PC-3 (cell line): Measurements from ENCODE around the gene MTMR1. TPM values are rescaled to one million over a fixed set of nuclear protein-coding genes. Genes with fewer than 3 reads are reported as not detected.

ENCODE experiments used
- ATAC-seq: fragments of 200-7000 bp; cut with Tn5 transposase; 2 replicates; pipeline ENCODE4 v1.9.1; 2020; ENCODE audit warnings: mild to moderate bottlenecking, moderate library complexity
- BruUV-seq: library from RNA; stranded (reverse); fragments of 400-500 nt; replicated peaks from 2 replicates; lab custom pipeline; 2021; lab: Mats Ljungman, UMichigan
- CTCF ChIA-PET: fragments of 300-600 bp; sonication (Branson Sonifier 250); formaldehyde crosslinking; loops from one replicate; lab custom pipeline; 2022; ENCODE audit warnings: antibody characterized with exemption; lab: Charles Lee
- POLR2A ChIA-PET: fragments of 300-600 bp; sonication (Branson Sonifier 250); formaldehyde crosslinking; loops from one replicate; lab custom pipeline; 2022; ENCODE audit warnings: antibody characterized with exemption; ENCODE audit not compliant: unreplicated experiment; lab: Charles Lee
- DNase-seq: peaks from one replicate; pipeline ENCODE4 v3.0.0-alpha.2; 2015
- H2AFZ ChIP-seq: fragments of 300-600 bp; sonication (generic); 2 replicates; pipeline ENCODE4 v1.6.0; 2016; ENCODE audit warnings: antibody characterized with exemption, low read length
- H3F3A ChIP-seq: fragments of 300-600 bp; sonication (generic); one replicate; pipeline ENCODE4 v1.6.0; 2017; ENCODE audit warnings: antibody characterized with exemption, low read length, control low read depth, mild to moderate bottlenecking; ENCODE audit not compliant: unreplicated experiment
- H3K27ac ChIP-seq: fragments of 300-600 bp; sonication (generic); 2 replicates; pipeline ENCODE4 v1.5.1; 2016; ENCODE audit warnings: mild to moderate bottlenecking, low read length
- H3K27me3 ChIP-seq: fragments of 300-600 bp; sonication (generic); 2 replicates; pipeline ENCODE4 v1.6.1; 2016; ENCODE audit warnings: low read length, mixed read lengths
- H3K36me3 ChIP-seq: fragments of 300-600 bp; sonication (generic); 2 replicates; pipeline ENCODE4 v1.6.1; 2016; ENCODE audit warnings: low read depth, mixed run types, low read length, mixed read lengths
- H3K4me1 ChIP-seq: fragments of 300-600 bp; sonication (generic); 2 replicates; pipeline ENCODE4 v1.5.1; 2016; ENCODE audit warnings: low read length; ENCODE audit not compliant: insufficient read depth
- H3K4me2 ChIP-seq: fragments of 300-600 bp; sonication (generic); 2 replicates; pipeline ENCODE4 v1.6.0; 2016; ENCODE audit warnings: low read length
- H3K4me3 ChIP-seq: fragments of 300-600 bp; sonication (generic); 2 replicates; pipeline ENCODE4 v1.5.1; 2016; ENCODE audit warnings: mild to moderate bottlenecking, low read length, mixed read lengths
- H3K79me2 ChIP-seq: fragments of 300-600 bp; sonication (generic); 2 replicates; pipeline ENCODE4 v1.6.1; 2017; ENCODE audit warnings: low read length, mixed read lengths
- H3K9ac ChIP-seq: fragments of 300-600 bp; sonication (generic); 2 replicates; pipeline ENCODE4 v1.6.0; 2016; ENCODE audit warnings: mild to moderate bottlenecking, low read length
- H3K9me2 ChIP-seq: fragments of 300-600 bp; sonication (generic); replicated peaks from 2 replicates; pipeline ENCODE4 v1.6.1; 2016; ENCODE audit warnings: mixed run types, low read length, mixed read lengths
- H3K9me3 ChIP-seq: fragments of 300-600 bp; sonication (generic); 2 replicates; pipeline ENCODE4 v1.6.1; 2016; ENCODE audit warnings: low read length, mixed read lengths
- H4K20me1 ChIP-seq: fragments of 300-600 bp; sonication (generic); 2 replicates; pipeline ENCODE4 v1.6.1; 2016; ENCODE audit warnings: low read length, mixed read lengths
- CTCF ChIP-seq: fragments of 300-600 bp; sonication (generic); conservative IDR thresholded peaks from 2 replicates; pipeline ENCODE4 v1.5.1; 2017; ENCODE audit warnings: antibody characterized with exemption, low read depth, mild to moderate bottlenecking, low read length
- EZH2 ChIP-seq: fragments of 300-600 bp; sonication (generic); IDR thresholded peaks from one replicate; pipeline ENCODE4 v1.6.1; 2017; ENCODE audit warnings: antibody characterized with exemption, mild to moderate bottlenecking, low read length; ENCODE audit not compliant: unreplicated experiment
- EZH2phosphoT487 ChIP-seq: fragments of 300-600 bp; sonication (generic); IDR thresholded peaks from 2 replicates; pipeline ENCODE4 v1.6.1; 2018; ENCODE audit warnings: mild to moderate bottlenecking, antibody characterized with exemption, low read length, borderline replicate concordance
- intact Hi-C: fragments of 100-400 bp; cut with micrococcal nuclease; formaldehyde crosslinking; loops from 2 replicates; pipeline ENCODE4 v1.9.0; 2023
- total RNA-seq: library from RNA; depleted of rRNA; stranded (reverse); fragments of >200 nt; gene quantifications from 2 replicates; pipeline ENCODE4 v1.2.3, GENCODE V29; 2014

Gene MTMR1
- total RNA-seq, 1 experiment from 2014 or later: 31.8 TPM

DNA sequence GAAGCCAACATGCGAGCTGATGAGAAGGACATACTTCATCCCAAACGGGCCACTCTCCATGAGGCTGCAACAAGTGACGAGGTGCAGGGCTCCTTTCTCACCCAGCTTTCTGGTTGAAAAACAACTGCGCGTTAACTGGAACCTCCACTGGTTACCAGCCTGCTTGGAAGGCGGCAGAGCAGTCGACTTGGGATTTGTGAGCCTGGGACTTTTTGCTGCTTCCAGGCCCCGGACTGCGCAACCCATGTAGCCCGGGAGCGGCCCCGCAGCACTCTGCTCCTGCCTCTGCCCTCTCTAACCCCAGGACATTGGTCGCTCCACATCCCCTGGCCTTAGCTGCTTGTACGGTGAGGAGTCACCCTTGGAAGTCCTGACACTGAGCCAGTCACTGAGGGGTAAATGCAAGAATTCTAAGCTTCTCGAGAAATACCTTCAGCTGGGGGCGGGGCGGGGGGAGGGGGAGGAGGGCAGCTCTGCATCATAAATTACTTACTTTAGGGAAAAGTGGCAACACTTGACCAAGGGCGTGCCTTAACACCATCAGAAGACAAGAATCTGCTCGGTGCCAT is 72.7 kb downstream of the MTMR1 start:
- ATAC-seq (no peak), DNase-seq (no peak)
- Histone ChIP-seq H3K79me2 (no peaks in the 10 kb centered on the region), H3K9me3 (no peaks in the 10 kb centered on the region), H3K9me2 (no peaks in the 10 kb centered on the region), H3F3A (no peaks in the 10 kb centered on the region), H3K4me1 (peaks cover 4% of the 10 kb centered on the region; the same call in 1 of the 2 replicates), H4K20me1 (no peaks in the 10 kb centered on the region), H2AFZ (no peak overlapping the region), H3K4me2 (no peak overlapping the region), H3K27ac (no peak overlapping the region), H3K9ac (no peak overlapping the region), H3K4me3 (no peak overlapping the region), H3K27me3 (no peaks in the 10 kb centered on the region), H3K36me3 (no peaks in the 10 kb centered on the region)
- intact Hi-C loops: no loop called here
- POLR2A ChIA-PET: no interaction called here
- no TSS peak for BruUV-seq
- no peak for TF ChIP-seq CTCF
- no peak for TF ChIP-seq EZH2
- no peak for TF ChIP-seq EZH2phosphoT487
- CTCF ChIA-PET: no interaction called here

GRCh38 chrX:150766351-150767044 is 73.3 kb downstream of the MTMR1 start:
- Histone ChIP-seq H3K4me1 (peaks cover 4% of the 10 kb centered on the region; the same call in 1 of the 2 replicates), H3K4me2 (no peak overlapping the region), H3K27me3 (no peaks in the 10 kb centered on the region), H3K79me2 (no peaks in the 10 kb centered on the region), H3K9me3 (no peaks in the 10 kb centered on the region), H3K36me3 (no peaks in the 10 kb centered on the region), H3K9me2 (no peaks in the 10 kb centered on the region), H2AFZ (no peak overlapping the region), H3K4me3 (no peak overlapping the region), H4K20me1 (no peaks in the 10 kb centered on the region), H3K27ac (no peak overlapping the region), H3K9ac (no peak overlapping the region), H3F3A (no peaks in the 10 kb centered on the region)
- intact Hi-C loops: no loop called here
- DNase-seq: no peak
- CTCF ChIA-PET: no interaction called here
- POLR2A ChIA-PET: no interaction called here
- no TSS peak for BruUV-seq
- TF ChIP-seq CTCF (peak; percentile 48), EZH2phosphoT487 (no peak), EZH2 (no peak)
- ATAC-seq: peak; percentile 44

DNA sequence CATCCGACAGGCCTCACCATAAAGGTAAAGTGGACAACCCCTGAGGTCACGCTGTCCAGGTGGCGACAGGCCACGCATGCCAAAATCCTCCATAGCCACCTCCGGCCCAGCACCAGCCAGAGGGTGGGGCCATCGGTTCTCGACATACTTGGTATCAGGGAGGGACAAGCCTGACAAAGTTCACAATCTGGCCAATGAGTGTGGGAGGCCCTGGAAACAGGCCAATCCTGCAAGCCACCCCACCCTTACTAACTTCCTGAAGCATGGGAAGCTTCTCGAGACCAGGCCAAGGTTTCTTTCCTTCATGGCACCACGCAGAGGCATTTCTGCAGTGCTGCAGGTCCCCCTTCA is 73.8 kb downstream of the MTMR1 start:
- ATAC-seq (no peak; the same call in 1 of the 2 replicates), DNase-seq (no peak)
- Histone ChIP-seq H3K4me2 (no peak overlapping the region), H3K9me2 (no peaks in the 10 kb centered on the region), H3K27me3 (no peaks in the 10 kb centered on the region), H2AFZ (no peak overlapping the region), H3K27ac (no peak overlapping the region), H4K20me1 (no peaks in the 10 kb centered on the region), H3K79me2 (no peaks in the 10 kb centered on the region), H3K4me1 (peaks cover 4% of the 10 kb centered on the region; the same call in 1 of the 2 replicates), H3K4me3 (no peak overlapping the region), H3K9ac (no peak overlapping the region), H3F3A (no peaks in the 10 kb centered on the region), H3K9me3 (no peaks in the 10 kb centered on the region), H3K36me3 (no peaks in the 10 kb centered on the region)
- no TSS peak for BruUV-seq
- ChIA-PET CTCF (no interaction called here), POLR2A (no interaction called here)
- intact Hi-C loops: no loop called here
- no peak for TF ChIP-seq CTCF
- TF ChIP-seq EZH2: no peak
- no peak for TF ChIP-seq EZH2phosphoT487
